Right lobe of liver (tissue), 6 donors: Measurements from ENCODE around the gene HS1BP3. TPM values are rescaled to one million over a fixed set of nuclear protein-coding genes. Genes with fewer than 3 reads are reported as not detected.

ENCODE experiments used
- ATAC-seq, 4 donors: fragments of 200-7000 bp; cut with Tn5 transposase; one replicate each; pipeline ENCODE4 v1.9.1; 2020; ENCODE audit warnings: mild to moderate bottlenecking in 4 of 4, moderate library complexity in 4 of 4
- DNase-seq, 3 donors: peaks; one replicate each; pipeline ENCODE4 v3.0.0-alpha.2; 2020
- H3K27ac ChIP-seq, 3 donors: fragments of 200-600 bp; one replicate each; pipeline ENCODE4 v1.8.0; 2022
- H3K27me3 ChIP-seq, 2 donors: fragments of 200-600 bp; one replicate each; pipeline ENCODE4 v1.8.0; 2022
- H3K36me3 ChIP-seq, 4 donors: fragments of 200-600 bp; sonication (generic) in 1 of 4; one replicate each; pipeline versions ENCODE4 v1.5.1 to v1.8.0; 2017 to 2022; ENCODE audit warnings: control low read depth in 1 of 4
- H3K4me1 ChIP-seq, 4 donors: fragments of 200-600 bp; sonication (generic) in 1 of 4; one replicate each; pipeline versions ENCODE4 v1.5.1 to v1.8.0; 2017 to 2022; ENCODE audit warnings: control low read depth in 1 of 4
- H3K4me3 ChIP-seq, 3 donors: fragments of 200-600 bp; one replicate each; pipeline ENCODE4 v1.8.0; 2022
- H3K9me3 ChIP-seq, 4 donors: fragments of 200-600 bp; sonication (generic) in 1 of 4; one replicate each; pipeline versions ENCODE4 v1.5.1 to v1.8.0; 2017 to 2022; ENCODE audit warnings: control low read depth in 1 of 4
- CTCF ChIP-seq, 4 donors: fragments of 200-600 bp in 3 of 4; fragments of 450-650 bp in 1 of 4; IDR thresholded peaks; one replicate each; pipeline versions ENCODE4 v1.5.1 to v1.8.0; 2016 to 2022; ENCODE audit warnings: antibody characterized with exemption in 4 of 4, mild to moderate bottlenecking in 2 of 4
- POLR2A ChIP-seq: fragments of 450-650 bp; IDR thresholded peaks from one replicate; pipeline ENCODE4 v1.6.1; 2017; ENCODE audit warnings: antibody characterized with exemption, mild to moderate bottlenecking
- WGBS: methylation state at CpG from one replicate; pipeline ENCODE4 v1.1.6; 2018; ENCODE audit warnings: low coverage, low lambda C conversion rate; ENCODE audit not compliant: insufficient coverage; ENCODE audit errors: missing lambda C conversion rate; 5-methylcytosine and 5-hydroxymethylcytosine counted together
- intact Hi-C, 2 donors: fragments of 100-400 bp; cut with DNase I; formaldehyde crosslinking; loops; one replicate each; pipeline versions ENCODE4 v1.11.2 to v1.14.1; 2022
- total RNA-seq, 6 experiments: library from RNA; depleted of rRNA in 2 of 6; stranded (reverse); fragments of >200 nt in 2 of 6; fragmentation: NEBNext Ultra II Directional in 3 of 6; extraction: Animal tissue kit (Norgen Biotek cat#: 25700) in 3 of 6; gene quantifications; one replicate each; pipeline versions ENCODE4 v1.1.0 to v1.2.4, GENCODE V29; 2016 to 2023
- donor health status: DM: no; HTN: yes; CAD: no.
- donor health status: DM: no; HTN: no; CAD: no.
- donor health status: DM: no; HTN: no; CAD: no.
- donor health status: DM: no; HTN: yes; CAD: no.
- donor health status: DM: no; HTN: yes; CAD: no.

Gene HS1BP3
- total RNA-seq, 6 experiments from 2014 or later = 17.5 to 34.7 (median 20.2) TPM

- H3K27ac ChIP-seq = peak overlapping the region; percentile 28 to 87 (median 42)
- no peak for ATAC-seq
- H3K4me3 ChIP-seq = peak overlapping the region in 2 of 3 donors; percentile 30 to 40
- no peaks in the 10 kb centered on the region for H3K36me3 ChIP-seq
- intact Hi-C loops = loop anchor here (10.0 kb wide), 1 partner anchor 148 kb away; the partner anchor contains the start of gene RHOB (in 2 of the 2)
- 66% methylated on average over 16 of the region's 22 CpGs for WGBS
- peak; percentile 26 to 55 (median 42) for DNase-seq
- H3K27me3 ChIP-seq = no peaks in the 10 kb centered on the region
- no peaks in the 10 kb centered on the region for H3K9me3 ChIP-seq
- peak; percentile 8 to 20 (median 12) for TF ChIP-seq CTCF (IDR thresholded peaks at IDR 0.05)
- no peak for TF ChIP-seq POLR2A
- H3K4me1 ChIP-seq = peaks cover 7 to 69% (median 36%) of the 10 kb centered on the region in 4 donors
Observed at GRCh38 chr2:20592106-20593071, 58.5 kb downstream of the HS1BP3 start.

- TF ChIP-seq POLR2A (no peak), CTCF (IDR thresholded peaks at IDR 0.05) (no peak)
- H3K4me3 ChIP-seq = peak overlapping the region in 1 of 3 donors; percentile 40
- peaks cover 4 to 57% (median 27%) of the 10 kb centered on the region in 4 donors for H3K4me1 ChIP-seq
- no peaks in the 10 kb centered on the region for H3K27me3 ChIP-seq
- WGBS = no CpG with 5 or more reads among the region's 11 CpGs
- no peaks in the 10 kb centered on the region for H3K36me3 ChIP-seq
- DNase-seq (peak; percentile 59 to 69 (median 69)), ATAC-seq (peak in 2 of 4 donors; percentile 8 to 18)
- intact Hi-C loops = loop anchor here (10.0 kb wide), 1 partner anchor 146 kb away; the partner anchor contains the start of gene RHOB (in 2 of the 2)
- peak overlapping the region in 2 of 3 donors; percentile 9 to 48 for H3K27ac ChIP-seq
- no peaks in the 10 kb centered on the region for H3K9me3 ChIP-seq
Observed at GRCh38 chr2:20590704-20591515, 60.0 kb downstream of the HS1BP3 start.

- intact Hi-C loops = loop anchor here (5.0 to 10.0 kb wide), 2 partner anchors 48 to 145 kb away; partner anchors contain the start of gene RHOB (in 2 of the 2)
- no peak overlapping the region for H3K27ac ChIP-seq
- no peaks in the 10 kb centered on the region for H3K36me3 ChIP-seq
- peak; percentile 15 to 52 (median 45) for DNase-seq
- WGBS = no CpG with 5 or more reads among the region's 14 CpGs
- H3K9me3 ChIP-seq = no peaks in the 10 kb centered on the region
- TF ChIP-seq CTCF (IDR thresholded peaks at IDR 0.05) (no peak), POLR2A (no peak)
- no peak for ATAC-seq
- H3K4me1 ChIP-seq = peaks cover 2 to 52% (median 24%) of the 10 kb centered on the region in 4 donors
- no peaks in the 10 kb centered on the region for H3K27me3 ChIP-seq
- H3K4me3 ChIP-seq = no peak overlapping the region
Observed at GRCh38 chr2:20589975-20590703, 60.8 kb downstream of the HS1BP3 start.
